HG02852 (cell line): ENCODE data around the gene OVCA2.

ENCODE experiments used
- ATAC-seq: cut with Tn5 transposase; IDR thresholded peaks from one replicate; pipeline ENCODE4 v1.9.1; 2021; ENCODE audit warnings: mild to moderate bottlenecking, moderate library complexity; ENCODE audit not compliant: unreplicated experiment

The OVCA2 gene

DNA sequence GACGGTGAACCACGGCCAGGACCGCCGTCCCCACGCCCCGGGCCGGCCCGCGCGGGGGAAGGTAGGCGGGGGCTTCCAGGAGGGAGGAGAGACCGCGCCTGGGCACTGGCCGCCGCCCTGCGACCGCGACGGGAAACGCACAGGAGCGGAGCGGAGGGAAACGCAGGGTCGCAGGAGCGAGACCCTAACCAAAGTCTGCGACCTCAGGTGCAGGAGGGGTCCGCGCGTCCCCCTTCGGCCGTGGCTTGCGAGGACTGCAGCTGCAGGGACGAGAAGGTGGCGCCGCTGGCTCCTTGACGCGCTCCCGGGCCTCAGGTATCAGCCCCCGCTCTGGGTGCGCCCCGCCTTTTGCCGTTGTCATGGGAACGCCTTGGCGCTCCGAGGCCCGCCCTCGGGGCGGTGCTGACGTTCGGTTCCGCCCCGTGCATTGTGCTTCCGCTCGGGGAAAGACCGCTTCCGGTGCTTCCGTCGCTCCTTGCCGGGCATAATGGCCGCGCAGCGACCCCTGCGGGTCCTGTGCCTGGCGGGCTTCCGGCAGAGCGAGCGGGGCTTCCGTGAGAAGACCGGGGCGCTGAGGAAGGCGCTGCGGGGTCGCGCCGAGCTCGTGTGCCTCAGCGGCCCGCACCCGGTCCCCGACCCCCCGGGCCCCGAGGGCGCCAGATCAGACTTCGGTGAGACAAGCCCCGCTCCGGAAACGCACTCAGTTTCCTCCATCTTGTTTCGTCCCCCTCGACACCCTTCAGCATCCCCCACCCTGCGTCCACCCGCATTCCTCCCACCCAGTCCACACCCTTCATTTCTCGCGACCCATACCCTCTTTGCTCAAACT lies at the start of gene OVCA2:
Gene OVCA2 (plus strand): TSS at position 462 of the 829 bp plus-strand sequence. CDS start 26 bp downstream, at position 488.
- ATAC-seq: peak; percentile 90

DNA sequence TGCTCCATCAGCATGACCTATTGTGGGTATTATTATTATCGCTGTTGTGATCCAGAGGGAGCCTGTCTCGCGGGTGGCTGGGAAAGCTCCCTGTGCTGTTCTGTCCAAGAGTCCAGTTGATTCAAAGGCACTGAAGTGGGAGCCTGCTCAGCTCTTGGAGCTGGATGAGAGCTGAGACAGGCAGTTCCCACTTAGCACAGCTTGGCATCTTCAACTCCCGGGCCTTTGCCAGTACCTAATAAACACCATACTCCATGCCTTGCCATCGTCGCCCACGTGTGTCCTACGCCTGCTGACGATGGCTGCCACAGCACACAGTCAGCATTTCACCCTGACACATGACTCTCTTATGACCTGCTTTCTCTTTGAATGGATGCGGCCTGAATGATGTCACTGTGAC lies 49.3 kb upstream of the OVCA2 start:
- ATAC-seq: no peak

DNA sequence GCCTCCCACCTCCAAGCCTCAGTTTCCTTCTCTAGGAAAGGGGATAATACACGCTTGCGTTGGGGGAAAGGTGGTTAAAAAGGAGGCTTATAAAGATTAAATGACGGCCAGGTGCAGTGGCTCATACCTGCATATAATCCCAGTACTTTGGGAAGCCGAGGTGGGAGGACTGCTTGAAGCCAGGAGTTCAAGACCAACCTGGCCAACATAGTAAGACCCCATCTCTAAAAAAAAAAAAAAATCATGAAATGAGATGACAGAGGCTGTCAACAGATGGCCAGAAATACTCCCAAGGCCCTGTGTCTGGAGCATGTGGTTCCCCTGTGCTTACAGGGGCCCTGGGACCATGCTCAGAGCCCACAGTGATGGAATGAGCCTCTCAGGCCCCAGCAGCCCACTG lies 47.1 kb upstream of the OVCA2 start:
- no peak for ATAC-seq

DNA sequence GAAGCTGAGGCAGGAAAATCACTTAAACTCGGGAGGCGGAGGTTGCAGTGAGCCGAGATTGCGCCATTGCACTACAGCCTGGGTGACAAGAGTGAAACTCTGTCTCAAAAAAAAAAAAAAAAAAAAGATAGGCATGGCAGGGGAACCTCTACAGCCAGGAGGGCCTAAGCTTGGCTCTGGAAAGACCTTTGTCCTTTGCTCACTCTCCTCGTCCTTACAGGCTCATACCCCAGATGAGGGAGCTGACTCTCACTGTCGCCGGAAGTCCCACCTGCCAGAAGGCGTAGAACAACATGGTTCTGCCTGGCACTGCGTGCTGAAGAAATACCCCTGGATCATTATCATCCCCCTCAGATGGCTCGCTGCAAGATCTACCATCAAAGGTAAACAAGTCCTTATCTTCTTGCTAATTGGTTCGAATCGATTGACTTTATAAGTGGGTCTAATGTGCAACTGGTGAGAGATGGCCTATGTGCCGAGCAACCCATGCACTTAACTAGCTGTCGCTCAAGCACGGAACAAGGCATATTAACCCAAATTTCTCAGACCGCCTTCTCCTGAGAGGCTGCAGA lies 46.4 kb upstream of the OVCA2 start:
- ATAC-seq: no peak

- no peak for ATAC-seq
Measured at GRCh38 chr17:1995907-1996799, 45.7 kb upstream of the OVCA2 start.

GRCh38 chr17:1996800-1997288 lies 45.0 kb upstream of the OVCA2 start:
- no peak for ATAC-seq

DNA sequence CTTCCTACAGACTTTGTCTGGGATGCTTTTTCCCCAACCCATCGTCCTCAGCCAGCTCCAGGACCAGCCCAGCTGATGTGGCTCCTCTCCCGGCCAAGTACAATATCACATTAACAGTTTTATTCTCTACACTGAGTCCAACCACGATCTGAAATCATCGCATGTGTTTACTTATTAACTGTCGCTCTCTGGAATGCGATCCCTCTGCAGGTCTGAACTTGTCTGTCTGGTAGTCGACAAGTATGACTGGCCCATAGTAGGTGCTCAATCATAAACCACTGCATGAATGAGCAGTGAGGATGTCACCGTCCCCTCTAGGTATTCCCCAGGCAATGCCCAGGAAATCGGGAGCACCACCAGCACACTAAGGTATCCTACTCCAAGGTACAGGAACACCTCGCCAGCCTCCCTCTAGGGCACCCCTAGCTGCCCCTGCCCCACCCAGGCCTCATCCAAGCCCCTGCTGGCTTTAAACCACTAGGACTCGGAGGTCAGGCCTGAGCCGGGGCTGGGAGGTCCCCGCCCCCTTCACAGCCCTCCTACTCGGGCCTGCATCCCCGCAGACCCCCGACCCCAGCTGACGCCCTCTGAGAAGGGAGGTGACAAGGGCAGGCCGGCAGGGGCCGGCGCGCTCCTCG lies 44.4 kb upstream of the OVCA2 start:
- ATAC-seq: no peak

GRCh38 chr17:1997927-1998742 lies 43.7 kb upstream of the OVCA2 start:
- ATAC-seq: no peak

- ATAC-seq: no peak
Measured at GRCh38 chr17:1999557-2000251, 42.1 kb upstream of the OVCA2 start.

DNA sequence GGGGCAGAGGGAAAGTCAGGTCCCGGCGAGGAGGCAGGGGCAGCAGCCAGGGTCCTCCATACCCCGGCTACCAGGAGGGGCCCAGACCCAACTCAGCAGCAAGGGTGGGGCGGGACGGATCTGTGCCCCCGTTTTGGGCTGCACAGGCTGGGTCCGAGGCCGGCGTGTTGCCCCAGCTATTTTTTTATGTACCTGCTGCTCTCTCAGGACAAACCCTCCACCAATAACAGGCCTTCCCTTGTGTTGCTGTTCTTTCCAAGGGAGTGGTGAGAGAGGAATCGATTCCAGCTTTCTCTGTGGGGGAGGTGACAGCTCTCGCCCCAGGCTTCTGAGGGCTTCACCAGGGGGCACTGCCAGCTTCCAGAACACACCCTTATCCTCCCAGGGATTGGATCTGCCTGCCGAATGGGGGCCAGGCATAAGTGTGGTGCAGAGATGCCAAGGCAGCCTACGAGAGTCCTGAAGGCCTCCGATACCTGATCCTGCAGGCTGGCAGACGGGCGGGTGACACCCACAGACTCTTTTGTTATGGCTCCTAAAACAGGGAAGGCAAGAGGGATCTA lies 39.0 kb upstream of the OVCA2 start:
- ATAC-seq: no peak

- ATAC-seq: no peak
Measured at GRCh38 chr17:2003525-2003924, 38.3 kb upstream of the OVCA2 start.

DNA sequence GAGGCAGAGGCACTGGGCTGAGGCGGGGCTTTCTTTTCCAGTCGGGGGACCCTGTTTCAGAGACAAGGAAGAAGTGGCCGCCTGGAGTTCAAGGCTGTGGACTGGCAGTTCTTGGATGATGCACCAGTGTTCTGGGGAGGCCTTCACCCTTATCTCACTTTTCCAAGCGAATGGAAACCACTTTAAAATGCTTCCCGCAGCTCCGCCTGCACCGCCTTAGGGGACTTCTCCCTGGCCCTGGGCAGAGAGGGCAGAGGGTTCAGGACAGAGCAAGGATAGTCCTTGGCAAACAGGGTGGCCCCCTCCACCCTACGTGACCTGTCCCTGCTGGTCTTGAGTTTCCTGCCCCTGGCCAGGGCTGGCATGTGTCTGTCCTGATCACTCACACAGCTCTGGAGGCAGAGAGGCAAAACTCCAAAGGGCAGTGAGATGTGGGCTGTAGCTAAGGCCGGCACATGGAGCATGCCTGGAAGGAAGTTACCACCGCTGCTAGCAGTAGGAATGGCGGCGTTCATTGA lies 37.3 kb upstream of the OVCA2 start:
- no peak for ATAC-seq

GRCh38 chr17:2008332-2009126 lies 33.3 kb upstream of the OVCA2 start:
- ATAC-seq: no peak

DNA sequence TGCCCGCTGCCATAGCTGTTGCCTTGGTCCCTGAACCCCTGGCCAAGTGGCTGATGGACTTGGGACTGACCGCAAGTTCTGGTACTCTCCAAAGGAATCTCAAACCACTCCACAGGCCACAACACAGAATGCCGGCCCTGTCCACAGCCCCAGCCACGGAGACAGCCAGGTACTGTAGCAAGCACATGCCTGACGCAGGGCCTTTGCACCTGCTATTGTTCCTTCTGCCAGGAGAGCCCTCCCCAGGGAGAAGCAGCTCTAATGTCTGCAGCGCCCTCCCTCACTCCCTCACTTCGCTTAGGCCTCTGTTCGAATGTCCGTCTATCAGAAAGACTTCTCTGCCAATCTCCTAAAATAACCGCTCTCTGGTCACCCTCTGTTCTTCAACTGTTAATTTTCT lies 32.1 kb upstream of the OVCA2 start:
- ATAC-seq: no peak

GRCh38 chr17:2011411-2012371 lies 30.1 kb upstream of the OVCA2 start:
- ATAC-seq: no peak

DNA sequence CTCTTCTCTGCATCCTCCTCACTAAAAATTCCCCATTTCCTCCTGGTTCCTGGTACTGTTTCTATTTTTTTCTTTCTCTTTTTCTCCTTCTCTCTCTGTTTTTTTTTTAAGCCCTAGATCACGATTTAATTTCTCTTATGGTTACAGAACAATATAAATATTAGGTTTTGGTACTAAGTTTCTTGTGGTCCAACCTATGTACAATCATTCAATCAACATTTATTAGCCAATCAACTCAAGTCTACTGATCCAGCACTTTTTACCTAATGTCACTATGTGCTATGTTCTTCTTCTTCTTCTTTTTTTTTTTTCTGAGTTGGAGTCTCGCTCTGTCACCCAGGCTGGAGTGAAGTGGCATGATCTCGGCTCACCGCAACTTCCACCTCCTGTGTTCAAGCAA lies 29.3 kb upstream of the OVCA2 start:
- ATAC-seq: no peak
